GM23248 (cell line): ENCODE results near the gene DNAJB8. TPM values are rescaled to one million over a fixed set of nuclear protein-coding genes. Genes with fewer than 3 reads are reported as not detected.
A peak's percentile ranks its signal among the peaks of the same experiment; 100 is the strongest.

Source experiments
- DNase-seq: peaks from one replicate; pipeline ENCODE4 v3.0.0-alpha.2; 2015
- H2AFZ ChIP-seq: fragments of 200-600 bp; sonication (generic); 2 replicates; pipeline ENCODE4 v1.6.1; 2016; ENCODE audit warnings: antibody characterized with exemption
- H3F3A ChIP-seq: fragments of 200-600 bp; sonication (generic); 2 replicates; pipeline ENCODE4 v1.6.1; 2016; ENCODE audit warnings: mild to moderate bottlenecking, antibody characterized with exemption, mixed run types; ENCODE audit not compliant: insufficient read depth
- H3K27ac ChIP-seq: fragments of 200-600 bp; sonication (generic); 2 replicates; pipeline ENCODE4 v1.5.1; 2016; ENCODE audit warnings: mild to moderate bottlenecking
- H3K27me3 ChIP-seq: fragments of 200-600 bp; sonication (generic); replicated peaks from 2 replicates; pipeline ENCODE4 v1.6.1; 2016; ENCODE audit warnings: mild to moderate bottlenecking; ENCODE audit not compliant: insufficient read depth
- H3K36me3 ChIP-seq: fragments of 200-600 bp; sonication (generic); 2 replicates; pipeline ENCODE4 v1.6.1; 2016; ENCODE audit warnings: low read depth, mild to moderate bottlenecking
- H3K4me1 ChIP-seq: fragments of 200-600 bp; sonication (generic); 2 replicates; pipeline ENCODE4 v1.6.1; 2016; ENCODE audit warnings: mild to moderate bottlenecking; ENCODE audit not compliant: insufficient read depth
- H3K4me2 ChIP-seq: fragments of 200-600 bp; sonication (generic); one replicate; pipeline ENCODE4 v1.6.1; 2016; ENCODE audit warnings: mild to moderate bottlenecking; ENCODE audit not compliant: unreplicated experiment
- H3K4me3 ChIP-seq: fragments of 200-600 bp; sonication (generic); 2 replicates; pipeline ENCODE4 v1.5.1; 2016; ENCODE audit warnings: mild to moderate bottlenecking
- H3K79me2 ChIP-seq: fragments of 200-600 bp; sonication (generic); 2 replicates; pipeline ENCODE4 v1.6.1; 2016; ENCODE audit warnings: mild to moderate bottlenecking; ENCODE audit not compliant: insufficient read depth
- H3K9ac ChIP-seq: fragments of 200-600 bp; sonication (generic); 2 replicates; pipeline ENCODE4 v1.6.1; 2016; ENCODE audit warnings: mild to moderate bottlenecking
- H3K9me2 ChIP-seq: fragments of 200-600 bp; sonication (generic); 2 replicates; pipeline ENCODE4 v1.6.1; 2016; ENCODE audit warnings: mixed run types, mild to moderate bottlenecking, moderate library complexity; ENCODE audit not compliant: insufficient read depth
- H3K9me3 ChIP-seq: fragments of 200-600 bp; sonication (generic); one replicate; pipeline ENCODE4 v1.6.1; 2017; ENCODE audit warnings: low read depth
- H4K20me1 ChIP-seq: fragments of 200-600 bp; sonication (generic); 2 replicates; pipeline ENCODE4 v1.6.0; 2016; ENCODE audit not compliant: insufficient read depth
- EZH2 ChIP-seq: fragments of 200-600 bp; sonication (generic); IDR thresholded peaks from 2 replicates; pipeline ENCODE4 v1.6.1; 2018; ENCODE audit warnings: antibody characterized with exemption, mild to moderate bottlenecking; ENCODE audit not compliant: insufficient read depth, poor library complexity, severe bottlenecking
- EZH2phosphoT487 ChIP-seq: fragments of 200-600 bp; sonication (generic); IDR thresholded peaks from 2 replicates; pipeline ENCODE4 v1.6.1; 2018; ENCODE audit warnings: antibody characterized with exemption, moderate library complexity, mild to moderate bottlenecking, low read depth; ENCODE audit not compliant: insufficient read depth
- WGBS, 2 experiments: methylation state at CpG; one replicate each; pipeline ENCODE4 v1.1.6; 2015 to 2017; ENCODE audit warnings: low lambda C conversion rate in 2 of 2, low coverage in 1 of 2; ENCODE audit errors: missing lambda C conversion rate in 2 of 2; 5-methylcytosine and 5-hydroxymethylcytosine counted together
- in situ Hi-C: fragments of 300-500 bp; cut with MboI; formaldehyde crosslinking; loops from 2 replicates; pipeline ENCODE4 v1.15.0; 2020
- polyA plus RNA-seq: library from polyadenylated mRNA; unstranded; fragments of >200 nt; fragmentation: Nextera tagmentation; extraction: Ambion mirVana; gene quantifications from 2 replicates; pipeline ENCODE4 v1.2.1, GENCODE V29; 2016
- total RNA-seq: library from RNA; depleted of rRNA; stranded (reverse); fragments of >200 nt; shearing (Covaris generic); gene quantifications from 2 replicates; pipeline ENCODE4 v1.2.3, GENCODE V29; 2014

DNAJB8 gene
- total and polyA plus RNA-seq, 2 experiments from 2014 or later, result not detected

DNA sequence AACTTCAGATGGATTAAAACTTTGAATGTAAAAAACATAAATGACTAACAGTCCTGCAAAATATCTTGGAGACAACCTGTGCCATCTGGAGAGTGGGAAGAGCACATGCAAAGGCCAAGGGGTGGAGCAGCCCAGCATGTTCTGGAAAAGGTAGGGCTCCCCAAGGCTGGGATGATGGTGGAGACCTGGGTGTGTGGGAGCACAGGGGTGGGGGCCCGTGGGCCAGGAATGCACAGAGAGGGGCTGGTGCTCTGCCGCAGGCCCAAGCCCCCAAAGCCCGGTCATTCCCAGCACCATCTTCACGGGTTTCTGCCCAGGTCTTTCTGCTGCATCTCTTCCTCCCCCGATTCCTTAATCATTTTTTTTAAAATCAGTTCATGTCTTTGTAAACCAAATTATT lies 36.0 kb upstream of the DNAJB8 start:
- Histone ChIP-seq H3K4me3 (no peak overlapping the region), H3K9me3 (no peaks in the 10 kb centered on the region), H3K27me3 (no peaks in the 10 kb centered on the region), H2AFZ (no peak overlapping the region), H3K27ac (no peak overlapping the region), H3K9me2 (no peaks in the 10 kb centered on the region), H3K4me2 (no peak overlapping the region), H3F3A (peaks cover 7% of the 10 kb centered on the region; the same call in 1 of the 2 replicates), H3K79me2 (no peaks in the 10 kb centered on the region), H3K4me1 (no peaks in the 10 kb centered on the region), H3K9ac (no peak overlapping the region), H3K36me3 (no peaks in the 10 kb centered on the region), H4K20me1 (no peaks in the 10 kb centered on the region)
- DNase-seq, result no peak
- in situ Hi-C loops, result no loop called here
- no peak for TF ChIP-seq EZH2phosphoT487
- no peak for TF ChIP-seq EZH2
- 70 to 76% methylated on average over 5 of the region's 5 CpGs for WGBS, 2 experiments

DNA sequence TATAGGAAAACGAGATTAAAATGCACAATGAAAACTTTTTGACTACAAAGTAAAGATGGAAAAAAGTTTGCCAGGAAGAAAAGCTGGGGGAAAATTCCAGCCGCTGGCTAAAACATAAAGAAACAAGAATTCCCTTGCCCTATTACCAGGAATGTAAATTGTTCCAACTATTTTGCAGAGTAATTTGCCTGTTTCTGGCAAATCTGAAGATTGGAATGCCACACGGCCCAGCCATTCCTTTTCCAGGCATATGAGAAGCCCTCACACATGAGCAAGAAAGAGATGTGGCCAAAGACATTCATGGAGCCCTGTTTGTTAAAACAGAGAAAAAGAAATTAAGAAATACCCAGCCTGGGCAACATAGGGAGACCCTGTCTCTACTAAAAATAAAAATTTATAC lies 34.7 kb upstream of the DNAJB8 start:
- H3K9me3 ChIP-seq, result no peaks in the 10 kb centered on the region
- DNase-seq, result no peak
- H3K9ac ChIP-seq, result no peak overlapping the region
- H4K20me1 ChIP-seq, result no peaks in the 10 kb centered on the region
- H3K27ac ChIP-seq, result no peak overlapping the region
- 51 to 55% methylated on average over 3 of the region's 3 CpGs for WGBS, 2 experiments
- H3K79me2 ChIP-seq, result no peaks in the 10 kb centered on the region
- H3K4me1 ChIP-seq, result no peaks in the 10 kb centered on the region
- H3K4me3 ChIP-seq, result no peak overlapping the region
- H3K9me2 ChIP-seq, result no peaks in the 10 kb centered on the region
- TF ChIP-seq EZH2phosphoT487 (no peak), EZH2 (no peak)
- H3K36me3 ChIP-seq, result no peaks in the 10 kb centered on the region
- no peaks in the 10 kb centered on the region for H3K27me3 ChIP-seq
- peaks cover 7% of the 10 kb centered on the region; the same call in 1 of the 2 replicates for H3F3A ChIP-seq
- in situ Hi-C loops, result no loop called here
- H3K4me2 ChIP-seq, result no peak overlapping the region
- no peak overlapping the region for H2AFZ ChIP-seq

DNA sequence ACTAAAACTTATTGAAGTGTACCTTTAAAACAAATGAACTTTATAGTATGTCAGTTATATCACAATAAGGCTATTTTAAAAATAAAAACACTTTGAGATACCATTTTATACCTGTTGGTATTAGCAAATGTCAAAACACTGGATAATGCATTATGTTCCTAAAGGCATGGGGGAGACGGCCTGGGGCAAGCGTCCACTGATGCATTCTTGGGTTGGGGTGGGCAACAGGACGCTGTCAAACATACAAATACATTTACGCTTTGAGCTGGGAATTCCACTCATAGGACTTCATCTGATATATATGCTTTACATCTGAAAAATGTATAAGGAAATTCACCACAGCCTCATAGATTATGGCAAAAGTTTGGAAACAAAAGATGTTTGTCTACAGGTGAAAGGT lies 33.9 kb upstream of the DNAJB8 start:
- Histone ChIP-seq H3K27me3 (no peaks in the 10 kb centered on the region), H3K27ac (no peak overlapping the region), H4K20me1 (no peaks in the 10 kb centered on the region), H3K4me3 (no peak overlapping the region), H3K36me3 (no peaks in the 10 kb centered on the region), H3K9me3 (no peaks in the 10 kb centered on the region), H2AFZ (no peak overlapping the region), H3K4me1 (no peaks in the 10 kb centered on the region), H3K9me2 (no peaks in the 10 kb centered on the region), H3K9ac (no peak overlapping the region), H3K4me2 (no peak overlapping the region), H3K79me2 (peaks cover 6% of the 10 kb centered on the region; the same call in 1 of the 2 replicates), H3F3A (peaks cover 7% of the 10 kb centered on the region; the same call in 1 of the 2 replicates)
- in situ Hi-C loops, result no loop called here
- TF ChIP-seq EZH2 (no peak), EZH2phosphoT487 (no peak)
- no peak for DNase-seq
- 76 to 80% methylated on average over 4 of the region's 4 CpGs for WGBS, 2 experiments

DNA sequence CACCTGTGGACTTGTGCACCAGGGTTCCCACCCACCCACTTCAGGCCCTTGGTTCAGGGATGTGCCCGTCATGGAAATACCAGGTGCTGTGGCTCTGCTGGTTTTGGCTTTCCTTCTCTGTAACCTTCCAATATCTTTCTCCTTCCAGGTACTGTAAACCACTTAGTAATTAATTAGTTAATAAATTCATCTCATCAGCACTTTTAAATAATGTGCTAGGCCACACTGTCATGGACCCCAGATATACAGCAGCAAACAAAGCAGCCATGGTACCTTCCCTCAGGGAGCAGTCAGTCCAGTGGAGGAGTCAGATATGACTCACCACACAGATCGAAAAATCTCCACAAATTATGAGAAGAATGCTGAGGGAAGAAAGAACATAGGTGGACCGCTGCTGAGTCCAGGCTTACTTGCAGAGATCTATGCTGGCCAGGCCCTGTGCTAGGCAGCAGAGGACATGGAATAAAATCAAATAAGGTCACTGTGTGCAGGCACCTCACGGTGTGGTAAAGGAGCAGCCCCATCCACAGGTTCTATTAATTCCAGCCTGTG lies 33.1 kb upstream of the DNAJB8 start:
- 71 to 76% methylated on average over 4 of the region's 4 CpGs for WGBS, 2 experiments
- H3K9me3 ChIP-seq, result no peaks in the 10 kb centered on the region
- no peaks in the 10 kb centered on the region for H3K4me1 ChIP-seq
- peaks cover 13% of the 10 kb centered on the region for H3K79me2 ChIP-seq
- no peak overlapping the region for H2AFZ ChIP-seq
- H3K9me2 ChIP-seq, result no peaks in the 10 kb centered on the region
- H3F3A ChIP-seq, result peaks cover 7% of the 10 kb centered on the region; the same call in 1 of the 2 replicates
- peak; percentile 52 for DNase-seq
- no peak overlapping the region for H3K4me3 ChIP-seq
- no peaks in the 10 kb centered on the region for H3K27me3 ChIP-seq
- H3K9ac ChIP-seq, result no peak overlapping the region
- no peak overlapping the region for H3K4me2 ChIP-seq
- no peak overlapping the region for H3K27ac ChIP-seq
- H4K20me1 ChIP-seq, result no peaks in the 10 kb centered on the region
- H3K36me3 ChIP-seq, result no peaks in the 10 kb centered on the region
- in situ Hi-C loops, result no loop called here
- TF ChIP-seq EZH2 (no peak), EZH2phosphoT487 (no peak)
